SW 1271 (cell line): ENCODE data around the gene ZNF669.

Experiments
- DNase-seq, 2 experiments: peaks; one replicate each; lab custom pipeline; 2025; lab: John Stamatoyannopoulos, UW

ZNF669 gene

GRCh38 chr1:247064304-247064703 is 39.9 kb downstream of the ZNF669 start:
- DNase-seq = no peak

DNA sequence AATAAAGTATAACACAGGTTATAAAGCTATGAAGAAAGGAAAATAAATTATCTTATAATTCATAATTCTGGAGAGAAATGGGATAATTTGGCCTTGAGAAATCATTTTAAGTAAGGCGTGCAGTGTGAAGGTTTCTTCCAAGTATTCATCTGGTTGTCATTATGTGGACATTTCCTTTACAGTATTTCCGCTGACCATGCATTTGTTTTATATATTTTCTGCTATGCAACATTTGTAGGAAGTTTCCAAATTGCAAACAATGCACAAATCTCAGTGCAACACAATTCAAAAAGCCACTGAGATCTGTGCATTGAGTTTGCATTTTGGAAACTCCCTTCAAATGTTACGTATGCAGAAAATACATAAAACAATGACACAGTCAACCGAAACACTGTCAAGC is 43.4 kb downstream of the ZNF669 start:
- DNase-seq = no peak

DNA sequence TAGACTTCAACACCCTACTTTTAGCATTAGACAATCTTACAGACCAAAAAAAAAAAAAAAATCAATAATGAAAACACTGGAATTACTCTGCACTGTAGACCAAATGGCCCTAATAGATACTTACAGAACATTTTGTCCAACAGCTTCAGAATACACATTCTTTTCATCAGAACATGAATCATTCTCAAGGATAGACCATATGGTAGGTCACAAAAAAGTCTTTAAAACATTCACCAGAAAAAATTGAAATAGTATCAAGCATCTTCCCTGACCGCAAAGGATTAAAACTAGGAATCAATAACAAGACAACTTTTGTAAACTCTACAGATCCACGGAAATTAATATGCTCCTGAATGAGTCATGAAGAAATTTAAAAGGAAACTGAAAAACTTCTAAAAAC is 48.1 kb downstream of the ZNF669 start:
- DNase-seq = no peak

DNA sequence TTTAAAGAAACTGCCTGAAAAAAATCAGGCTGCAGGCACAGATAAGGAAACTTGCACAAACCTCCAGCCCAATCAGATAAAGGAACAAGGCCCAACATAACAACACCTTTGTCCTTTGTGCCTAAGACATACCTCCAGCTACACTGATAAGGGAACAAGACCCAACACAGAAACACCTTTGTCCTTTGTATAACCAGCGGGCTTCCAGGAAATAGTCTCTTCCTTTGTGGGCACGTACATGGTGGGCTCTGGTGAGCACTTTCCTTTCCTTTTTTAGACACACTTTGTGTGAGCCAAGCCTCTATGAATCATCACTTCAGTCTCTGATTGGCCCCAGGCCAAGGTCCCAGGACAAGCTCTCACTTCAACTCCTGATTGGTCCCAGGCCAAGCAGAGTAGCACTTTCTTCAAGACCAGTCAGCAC is 49.2 kb downstream of the ZNF669 start:
- no peak for DNase-seq
